Endothelial cell of umbilical vein (primary cell): Measurements from ENCODE around the gene FOXP1. TPM values are rescaled to one million over a fixed set of nuclear protein-coding genes. Genes with fewer than 3 reads are reported as not detected.

ENCODE experiments used
- BruUV-seq: library from RNA; stranded (reverse); fragments of 400-500 nt; replicated peaks from 2 replicates; lab custom pipeline; 2021; lab: Mats Ljungman, UMichigan
- CTCF ChIA-PET: fragments of 300-600, 350-600 bp; sonication (Branson Sonifier 250); formaldehyde crosslinking; loops from one replicate; lab custom pipeline; 2021; ENCODE audit warnings: antibody characterized with exemption, inconsistent platforms; lab: Charles Lee
- POLR2A ChIA-PET: fragments of 300-600, 350-600 bp; sonication (Branson Sonifier 250); formaldehyde crosslinking; loops from one replicate; lab custom pipeline; 2021; ENCODE audit warnings: antibody characterized with exemption, inconsistent platforms; lab: Charles Lee
- DNase-seq: peaks from one replicate; pipeline ENCODE4 v3.0.0-alpha.2; 2011; ENCODE audit warnings: low read depth, low spot score
- FAIRE-seq: peaks from 2 replicates; lab custom pipeline; 2011; peaks lifted over from hg19 to GRCh38; lab: Jason Lieb, UNC
- H2AFZ ChIP-seq: 2 replicates; pipeline ENCODE4 v1.6.0; 2012; ENCODE audit warnings: low read depth, low read length, control low read depth, inconsistent platforms
- H3K27ac ChIP-seq: 2 replicates; pipeline ENCODE4 v1.5.1; 2011; ENCODE audit warnings: low read depth, mild to moderate bottlenecking, control low read depth, low read length, moderate library complexity; ENCODE audit not compliant: insufficient read depth
- H3K27me3 ChIP-seq, 2 experiments: 2 replicates each; pipeline versions ENCODE4 v1.6.0 to v1.6.1; 2011; ENCODE audit warnings: low read length in 2 of 2, mixed read lengths in 1 of 2; ENCODE audit not compliant: control insufficient read depth in 2 of 2, insufficient read depth in 2 of 2
- H3K36me3 ChIP-seq, 2 experiments: 2 replicates in 1 of 2; 3 replicates in 1 of 2; pipeline ENCODE4 v1.5.1; 2011; ENCODE audit warnings: low read length in 2 of 2, mild to moderate bottlenecking in 1 of 2, moderate library complexity in 1 of 2; ENCODE audit not compliant: control insufficient read depth in 2 of 2, insufficient read depth in 2 of 2; ENCODE audit errors: extremely low read depth in 1 of 2
- H3K4me1 ChIP-seq: 3 replicates; pipeline ENCODE4 v1.5.1; 2011; ENCODE audit warnings: mild to moderate bottlenecking, low read length; ENCODE audit not compliant: control insufficient read depth, insufficient read depth; ENCODE audit errors: extremely low read depth
- H3K4me2 ChIP-seq: 2 replicates; pipeline ENCODE4 v1.6.1; 2011; ENCODE audit warnings: low read length, control low read depth, mixed read lengths; ENCODE audit not compliant: insufficient read depth
- H3K4me3 ChIP-seq, 3 experiments: fragments of 200-600 bp in 1 of 3; sonication (generic), shearing (Covaris generic) in 1 of 3; replicated peaks in 1 of 3; 2 replicates each; pipeline ENCODE4 v1.5.1; 2011 to 2016; ENCODE audit warnings: control low read depth in 3 of 3, low read length in 3 of 3, mild to moderate bottlenecking in 2 of 3, inconsistent platforms in 1 of 3, low read depth in 1 of 3, moderate library complexity in 1 of 3; ENCODE audit not compliant: insufficient read depth in 1 of 3
- H3K79me2 ChIP-seq: 2 replicates; pipeline ENCODE4 v1.6.0; 2012; ENCODE audit warnings: low read length, inconsistent platforms; ENCODE audit not compliant: control insufficient read depth, insufficient read depth
- H3K9ac ChIP-seq: replicated peaks from 2 replicates; pipeline ENCODE3; 2011; ENCODE audit warnings: low read length, control low read depth; ENCODE audit not compliant: insufficient read depth; ENCODE audit errors: extremely low read depth
- H3K9me1 ChIP-seq: replicated peaks from 3 replicates; pipeline ENCODE4 v1.6.0; 2011; ENCODE audit warnings: mild to moderate bottlenecking, low read length; ENCODE audit not compliant: control insufficient read depth, insufficient read depth; ENCODE audit errors: extremely low read depth
- H3K9me3 ChIP-seq: replicated peaks from 2 replicates; pipeline ENCODE4 v1.5.1; 2012; ENCODE audit warnings: low read length, inconsistent platforms; ENCODE audit not compliant: control insufficient read depth, insufficient read depth
- H4K20me1 ChIP-seq: replicated peaks from 2 replicates; pipeline ENCODE3; 2011; ENCODE audit warnings: mild to moderate bottlenecking, low read length; ENCODE audit not compliant: control insufficient read depth, insufficient read depth; ENCODE audit errors: extremely low read depth
- EZH2 ChIP-seq: IDR thresholded peaks from 2 replicates; pipeline ENCODE4 v1.6.1; 2012; ENCODE audit warnings: borderline replicate concordance, low read depth, mild to moderate bottlenecking, moderate library complexity, low read length, inconsistent platforms; ENCODE audit not compliant: severe bottlenecking
- FOS ChIP-seq: IDR thresholded peaks from 2 replicates; pipeline ENCODE4 v1.6.1; 2011; ENCODE audit warnings: mild to moderate bottlenecking, low read length, moderate library complexity, borderline replicate concordance; ENCODE audit not compliant: insufficient read depth
- GATA2 ChIP-seq: IDR thresholded peaks from 2 replicates; pipeline ENCODE4 v1.7.0; 2011; ENCODE audit warnings: low read depth, mild to moderate bottlenecking, moderate library complexity, mixed read lengths, low read length; ENCODE audit not compliant: insufficient read length, insufficient read depth
- JUN ChIP-seq: IDR thresholded peaks from 2 replicates; pipeline ENCODE4 v1.6.1; 2011; ENCODE audit warnings: borderline replicate concordance, low read depth; ENCODE audit not compliant: insufficient read length, insufficient read depth
- MYC ChIP-seq: IDR thresholded peaks from one replicate; pipeline ENCODE4 v1.6.1; 2011; ENCODE audit warnings: mild to moderate bottlenecking, low read depth, low read length
- POLR2A ChIP-seq: IDR thresholded peaks from 2 replicates; pipeline ENCODE4 v1.6.1; 2012; ENCODE audit warnings: low read depth, mild to moderate bottlenecking, control low read depth, low read length
- POLR2AphosphoS5 ChIP-seq: IDR thresholded peaks from 2 replicates; pipeline ENCODE4 v1.6.1; 2012; ENCODE audit warnings: low read depth, mild to moderate bottlenecking, control low read depth, low read length, moderate library complexity; ENCODE audit not compliant: insufficient read depth
- dilution Hi-C: fragments of 300-500 bp; cut with MboI; formaldehyde crosslinking; loops from one replicate; pipeline ENCODE4 v1.15.0; 2019; ENCODE audit warnings: low sequenced_read_pairs; ENCODE audit not compliant: extremely low pct_ligation_motif_present
- intact Hi-C: fragments of 100-400 bp; cut with micrococcal nuclease; formaldehyde crosslinking; loops from one replicate; pipeline ENCODE4 v1.10.0; 2022
- polyA plus RNA-seq, 4 experiments: library from polyadenylated mRNA; depleted of rRNA in 3 of 4; stranded (reverse) in 3 of 4; unstranded in 1 of 4; fragments of >200 nt; gene quantifications; 2 replicates each; pipeline versions ENCODE4 v1.2.1 to v1.2.3, GENCODE V29; 2011 to 2012; ENCODE audit warnings: missing spikeins in 1 of 4
- total RNA-seq: library from RNA; stranded (reverse); gene quantifications from 2 replicates; pipeline ENCODE4 v1.2.3, GENCODE V29; 2021
- TF ChIP-seq, protein P1 (sequence below), 2 donors: IDR thresholded peaks; 1 replicate in 1 of 2; 2 replicates in 1 of 2; pipeline ENCODE4 v1.5.1; 2011; ENCODE audit warnings: low read length in 2 of 2, mild to moderate bottlenecking in 2 of 2, moderate library complexity in 2 of 2, control low read depth in 1 of 2, inconsistent platforms in 1 of 2, low read depth in 1 of 2; ENCODE audit not compliant: insufficient read depth in 1 of 2; ENCODE audit errors: extremely low read depth in 1 of 2
- TF ChIP-seq, protein P2 (sequence below): IDR thresholded peaks from 2 replicates; pipeline ENCODE4 v1.6.1; 2011; ENCODE audit not compliant: insufficient read depth, insufficient read length

FOXP1 gene
- total and polyA plus RNA-seq, 2 donors (not counting 3 experiments of a cell fraction or from before 2014, with no cell fraction given) = 41.0 to 107 TPM

DNA sequence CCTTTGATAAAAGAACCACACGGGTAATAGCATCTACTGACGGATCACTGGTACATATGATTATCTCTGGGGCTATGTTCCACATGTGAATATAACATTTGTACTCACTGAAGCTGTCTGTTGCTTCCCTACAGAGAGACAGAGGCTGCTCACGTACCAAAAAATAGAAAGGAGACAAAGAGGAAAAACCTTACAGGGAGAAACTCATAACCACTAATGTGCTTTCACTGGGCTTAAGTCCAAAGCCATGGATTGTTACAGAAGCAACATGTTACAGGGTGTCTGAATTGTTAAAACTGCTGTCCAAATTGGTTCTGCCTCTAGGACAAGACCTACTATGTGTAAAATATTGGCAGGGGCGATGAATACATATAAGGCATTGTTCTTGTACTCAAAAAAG, 311.9 kb downstream of the FOXP1 start:
- no peak for DNase-seq
- Histone ChIP-seq H2AFZ (no peak overlapping the region), H3K9me3 (no peaks in the 10 kb centered on the region), H3K27me3 (no peaks in the 10 kb centered on the region), H3K4me3 (no peak overlapping the region), H3K4me1 (no peaks in the 10 kb centered on the region), H4K20me1 (no peaks in the 10 kb centered on the region), H3K9ac (no peak overlapping the region), H3K4me2 (no peak overlapping the region), H3K36me3 (no peaks in the 10 kb centered on the region), H3K27ac (no peak overlapping the region), H3K9me1 (no peaks in the 10 kb centered on the region), H3K79me2 (no peaks in the 10 kb centered on the region)
- POLR2A ChIA-PET = no interaction called here
- FAIRE-seq = no peak
- TF ChIP-seq POLR2A (no peak), EZH2 (no peak), GATA2 (no peak), MYC (no peak), POLR2AphosphoS5 (no peak), JUN (no peak), FOS (no peak)
- TF ChIP-seq, protein P1, sequence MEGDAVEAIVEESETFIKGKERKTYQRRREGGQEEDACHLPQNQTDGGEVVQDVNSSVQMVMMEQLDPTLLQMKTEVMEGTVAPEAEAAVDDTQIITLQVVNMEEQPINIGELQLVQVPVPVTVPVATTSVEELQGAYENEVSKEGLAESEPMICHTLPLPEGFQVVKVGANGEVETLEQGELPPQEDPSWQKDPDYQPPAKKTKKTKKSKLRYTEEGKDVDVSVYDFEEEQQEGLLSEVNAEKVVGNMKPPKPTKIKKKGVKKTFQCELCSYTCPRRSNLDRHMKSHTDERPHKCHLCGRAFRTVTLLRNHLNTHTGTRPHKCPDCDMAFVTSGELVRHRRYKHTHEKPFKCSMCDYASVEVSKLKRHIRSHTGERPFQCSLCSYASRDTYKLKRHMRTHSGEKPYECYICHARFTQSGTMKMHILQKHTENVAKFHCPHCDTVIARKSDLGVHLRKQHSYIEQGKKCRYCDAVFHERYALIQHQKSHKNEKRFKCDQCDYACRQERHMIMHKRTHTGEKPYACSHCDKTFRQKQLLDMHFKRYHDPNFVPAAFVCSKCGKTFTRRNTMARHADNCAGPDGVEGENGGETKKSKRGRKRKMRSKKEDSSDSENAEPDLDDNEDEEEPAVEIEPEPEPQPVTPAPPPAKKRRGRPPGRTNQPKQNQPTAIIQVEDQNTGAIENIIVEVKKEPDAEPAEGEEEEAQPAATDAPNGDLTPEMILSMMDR (IDR thresholded peaks at IDR 0.05; ENCODE audit: extremely low read depth in 1 of 2, insufficient read depth in 1 of 2, low read depth in 1 of 2, low read length in 2 of 2) = no peak
- TF ChIP-seq, protein P2, sequence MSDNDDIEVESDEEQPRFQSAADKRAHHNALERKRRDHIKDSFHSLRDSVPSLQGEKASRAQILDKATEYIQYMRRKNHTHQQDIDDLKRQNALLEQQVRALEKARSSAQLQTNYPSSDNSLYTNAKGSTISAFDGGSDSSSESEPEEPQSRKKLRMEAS = no peak
- intact Hi-C loops (no loop called here), dilution Hi-C loops (no loop called here)
- CTCF ChIA-PET = no interaction called here
- BruUV-seq = no TSS peak
